ENCODE results near the gene ACKR3.

ACKR3 gene

DNA sequence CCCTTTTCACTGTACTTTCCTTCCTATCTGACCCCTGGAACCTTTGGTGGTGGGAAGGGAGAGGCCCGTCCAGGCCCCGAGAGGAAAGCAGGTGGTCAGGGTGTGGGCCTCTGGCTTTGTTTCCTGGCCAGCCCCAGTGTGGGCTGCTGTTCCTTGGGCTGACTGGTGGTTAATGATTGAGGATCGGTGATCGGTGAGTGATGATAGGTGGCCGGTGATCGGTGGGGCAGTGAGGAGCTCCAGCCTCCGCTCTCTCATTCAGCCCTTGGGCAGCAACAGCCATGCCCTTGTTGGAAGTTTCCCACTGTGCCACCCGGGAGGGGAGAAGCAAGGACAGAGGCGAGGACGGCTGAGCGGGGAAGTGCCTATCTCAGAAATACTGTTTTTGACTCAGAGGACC, 7.3 kb downstream of the ACKR3 start:
- TF ChIP-seq, protein P1, sequence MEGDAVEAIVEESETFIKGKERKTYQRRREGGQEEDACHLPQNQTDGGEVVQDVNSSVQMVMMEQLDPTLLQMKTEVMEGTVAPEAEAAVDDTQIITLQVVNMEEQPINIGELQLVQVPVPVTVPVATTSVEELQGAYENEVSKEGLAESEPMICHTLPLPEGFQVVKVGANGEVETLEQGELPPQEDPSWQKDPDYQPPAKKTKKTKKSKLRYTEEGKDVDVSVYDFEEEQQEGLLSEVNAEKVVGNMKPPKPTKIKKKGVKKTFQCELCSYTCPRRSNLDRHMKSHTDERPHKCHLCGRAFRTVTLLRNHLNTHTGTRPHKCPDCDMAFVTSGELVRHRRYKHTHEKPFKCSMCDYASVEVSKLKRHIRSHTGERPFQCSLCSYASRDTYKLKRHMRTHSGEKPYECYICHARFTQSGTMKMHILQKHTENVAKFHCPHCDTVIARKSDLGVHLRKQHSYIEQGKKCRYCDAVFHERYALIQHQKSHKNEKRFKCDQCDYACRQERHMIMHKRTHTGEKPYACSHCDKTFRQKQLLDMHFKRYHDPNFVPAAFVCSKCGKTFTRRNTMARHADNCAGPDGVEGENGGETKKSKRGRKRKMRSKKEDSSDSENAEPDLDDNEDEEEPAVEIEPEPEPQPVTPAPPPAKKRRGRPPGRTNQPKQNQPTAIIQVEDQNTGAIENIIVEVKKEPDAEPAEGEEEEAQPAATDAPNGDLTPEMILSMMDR (IDR thresholded peaks at IDR 0.05; ENCODE audit: low read depth, low read length, missing control alignments) = no peak
- H3K4me3 ChIP-seq (replicated peaks; ENCODE audit: low read depth, low read length) = no peak overlapping the region
- no peak for DNase-seq (ENCODE audit: extremely low read depth, low read depth)

DNA sequence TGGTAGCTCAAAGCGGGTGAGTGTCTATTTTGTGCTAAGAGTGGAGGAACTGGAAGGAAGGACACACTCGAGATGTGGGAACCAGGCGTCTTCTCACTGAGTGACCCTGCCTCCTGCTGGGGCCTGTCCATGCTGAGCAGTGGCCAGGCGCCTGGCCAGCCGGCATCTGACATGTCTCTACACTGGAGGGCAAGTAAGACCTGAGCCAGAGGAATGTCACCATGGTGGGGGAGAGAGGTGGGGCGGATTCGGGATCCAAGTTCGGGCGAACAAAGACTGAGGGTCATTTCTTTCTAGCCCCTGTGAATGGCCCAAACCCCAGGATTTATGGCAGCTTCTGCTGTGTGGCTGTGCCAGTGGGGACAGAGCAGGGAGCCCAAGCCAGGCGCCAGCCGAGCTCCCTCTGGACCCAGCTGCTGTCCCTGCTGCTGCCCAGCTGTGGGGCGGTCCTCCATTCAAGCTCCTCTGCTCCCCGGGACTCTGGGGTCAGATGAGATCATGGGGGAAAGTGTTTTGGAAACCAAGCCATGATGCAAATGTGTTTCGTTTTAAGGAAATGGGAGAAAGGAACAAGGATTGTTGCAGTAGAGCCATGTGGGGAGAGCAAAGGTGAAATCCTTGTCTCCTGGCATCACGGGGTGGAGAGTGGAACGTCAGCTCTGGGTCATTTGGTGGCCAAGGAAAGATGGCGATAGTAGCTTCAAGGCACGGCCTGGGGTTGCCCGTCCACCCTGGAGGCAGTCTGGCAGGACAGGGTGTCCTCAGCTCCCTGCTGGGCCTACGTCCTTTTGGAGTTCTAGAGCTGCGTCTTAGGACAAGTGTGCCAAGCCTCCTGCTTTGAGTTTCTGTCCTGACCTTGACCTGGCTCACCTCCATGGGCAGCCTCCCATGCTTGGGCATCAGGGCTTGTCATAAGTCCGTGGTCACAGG, 8.1 kb downstream of the ACKR3 start:
- no peak overlapping the region for H3K4me3 ChIP-seq (replicated peaks; ENCODE audit: low read depth, low read length)
- DNase-seq (ENCODE audit: extremely low read depth, low read depth) = no peak
- TF ChIP-seq, protein P1 (IDR thresholded peaks at IDR 0.05; ENCODE audit: low read depth, low read length, missing control alignments) = no peak

DNA sequence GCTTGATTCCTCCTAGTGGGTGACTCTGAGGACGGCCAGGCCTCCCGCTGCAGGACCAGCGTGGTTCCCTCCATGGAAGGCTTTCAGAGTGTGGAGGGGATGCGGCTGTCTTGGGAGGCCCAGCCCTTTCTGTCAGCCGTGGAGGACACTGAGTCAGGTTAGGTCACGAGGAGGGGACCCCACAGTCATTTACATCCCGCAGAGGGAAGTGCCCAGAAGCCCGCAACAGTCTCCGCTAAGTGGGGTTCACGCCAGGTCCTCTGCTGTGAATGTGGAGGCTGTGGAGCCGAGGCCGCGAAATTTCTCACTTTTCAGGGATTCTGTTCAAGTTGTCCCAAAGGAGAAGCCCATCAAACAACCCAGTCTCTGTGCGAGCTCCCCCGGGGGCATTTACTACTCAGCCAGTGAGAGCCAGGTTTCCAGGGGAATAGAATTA, 8.8 kb downstream of the ACKR3 start:
- DNase-seq (ENCODE audit: extremely low read depth, low read depth) = no peak
- TF ChIP-seq, protein P1 (IDR thresholded peaks at IDR 0.05; ENCODE audit: low read depth, low read length, missing control alignments) = no peak
- no peak overlapping the region for H3K4me3 ChIP-seq (replicated peaks; ENCODE audit: low read depth, low read length)

DNA sequence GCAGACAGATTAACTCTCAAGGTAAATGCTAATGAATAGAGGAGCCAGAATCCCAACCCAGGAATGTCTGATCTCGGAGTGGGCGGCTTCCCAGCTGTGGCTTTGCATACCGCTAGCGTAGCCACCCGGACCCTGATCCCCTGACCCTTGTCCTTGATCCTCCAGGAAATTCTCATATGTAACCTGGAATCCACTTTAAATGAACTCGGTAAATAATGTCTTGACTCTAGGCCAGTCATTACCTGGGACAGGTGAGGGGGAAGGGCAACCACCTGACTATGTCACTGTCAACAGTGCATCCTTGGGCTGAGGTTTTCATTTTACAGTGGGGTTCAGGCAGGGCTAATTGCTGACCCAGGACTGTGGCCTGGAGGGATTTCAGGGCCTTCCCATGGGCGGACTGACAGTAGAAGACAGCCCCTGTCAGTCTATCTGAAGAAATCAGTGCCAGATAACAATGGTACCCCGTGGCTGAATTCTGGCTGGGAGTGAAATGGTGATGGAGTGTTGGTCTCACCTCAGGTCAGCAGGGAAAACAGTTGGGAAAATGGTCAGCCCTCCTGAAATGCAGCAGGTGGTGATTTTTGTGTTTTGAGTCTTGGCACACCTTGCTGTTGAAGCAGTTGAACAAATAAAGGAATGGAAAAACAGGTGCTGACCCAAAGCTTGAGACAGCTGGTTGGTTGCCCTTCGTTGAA, 9.6 kb downstream of the ACKR3 start:
- TF ChIP-seq, protein P1 (IDR thresholded peaks at IDR 0.05; ENCODE audit: low read depth, low read length, missing control alignments) = no peak
- no peak overlapping the region for H3K4me3 ChIP-seq (replicated peaks; ENCODE audit: low read depth, low read length)
- no peak for DNase-seq (ENCODE audit: extremely low read depth, low read depth)

DNA sequence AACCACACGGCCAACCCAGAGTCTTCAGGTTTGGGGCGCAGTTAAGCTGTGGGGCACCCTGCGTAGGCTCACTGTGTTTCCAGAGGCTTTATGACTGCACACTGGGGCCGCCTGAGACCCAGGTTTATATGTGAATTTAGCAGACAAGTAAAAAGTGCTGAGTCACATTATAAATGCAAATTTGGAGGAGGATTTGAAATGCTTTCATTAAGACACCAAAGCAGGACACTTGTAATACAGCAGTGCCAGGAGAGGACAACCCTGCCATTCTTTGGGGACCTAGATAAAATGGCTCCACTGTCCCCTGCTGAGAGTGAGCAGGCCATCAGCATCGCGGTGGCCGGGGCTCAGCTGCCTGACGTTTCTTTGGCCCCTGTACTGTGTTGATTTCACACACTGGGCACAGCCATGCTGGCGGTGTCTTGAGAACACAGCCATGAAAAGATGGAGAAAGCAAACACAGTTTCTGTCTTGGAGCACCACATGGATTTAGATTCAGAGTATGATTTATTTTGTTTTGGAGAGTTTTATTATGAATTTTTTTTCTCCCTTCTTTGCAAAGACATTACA, 10.2 kb downstream of the ACKR3 start:
- H3K4me3 ChIP-seq (replicated peaks; ENCODE audit: low read depth, low read length) = no peak overlapping the region
- no peak for DNase-seq (ENCODE audit: extremely low read depth, low read depth)

DNA sequence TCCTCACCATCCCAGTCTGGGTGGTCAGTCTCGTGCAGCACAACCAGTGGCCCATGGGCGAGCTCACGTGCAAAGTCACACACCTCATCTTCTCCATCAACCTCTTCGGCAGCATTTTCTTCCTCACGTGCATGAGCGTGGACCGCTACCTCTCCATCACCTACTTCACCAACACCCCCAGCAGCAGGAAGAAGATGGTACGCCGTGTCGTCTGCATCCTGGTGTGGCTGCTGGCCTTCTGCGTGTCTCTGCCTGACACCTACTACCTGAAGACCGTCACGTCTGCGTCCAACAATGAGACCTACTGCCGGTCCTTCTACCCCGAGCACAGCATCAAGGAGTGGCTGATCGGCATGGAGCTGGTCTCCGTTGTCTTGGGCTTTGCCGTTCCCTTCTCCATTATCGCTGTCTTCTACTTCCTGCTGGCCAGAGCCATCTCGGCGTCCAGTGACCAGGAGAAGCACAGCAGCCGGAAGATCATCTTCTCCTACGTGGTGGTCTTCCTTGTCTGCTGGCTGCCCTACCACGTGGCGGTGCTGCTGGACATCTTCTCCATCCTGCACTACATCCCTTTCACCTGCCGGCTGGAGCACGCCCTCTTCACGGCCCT, 11.2 kb downstream of the ACKR3 start:
- TF ChIP-seq, protein P1 (IDR thresholded peaks at IDR 0.05; ENCODE audit: low read depth, low read length, missing control alignments) = no peak
- H3K4me3 ChIP-seq (replicated peaks; ENCODE audit: low read depth, low read length) = no peak overlapping the region
- DNase-seq (ENCODE audit: extremely low read depth, low read depth) = no peak

More for the DNA sequence above, 10.2 kb downstream of the ACKR3 start:
- TF ChIP-seq, protein P1 (IDR thresholded peaks at IDR 0.05; ENCODE audit: low read depth, low read length, missing control alignments) = no peak
